GM10248 (cell line): ENCODE measurements around the gene IL1RAP.

Experiments used
- CTCF ChIA-PET: fragments of 300-600 bp; sonication (Branson Sonifier 250); formaldehyde crosslinking; extraction: SDS; loops from one replicate; lab custom pipeline; 2021; ENCODE audit warnings: antibody characterized with exemption; lab: Yijun Ruan, JAX
- POLR2A ChIA-PET: fragments of 350-650 bp; sonication (Branson Sonifier 250); formaldehyde crosslinking; extraction: SDS; loops from one replicate; lab custom pipeline; 2020; ENCODE audit warnings: antibody characterized with exemption; lab: Yijun Ruan, JAX
- DNase-seq: peaks from one replicate; pipeline ENCODE4 v3.0.0; 2012; ENCODE audit errors: extremely low spot score
- CTCF ChIP-seq: IDR thresholded peaks from 2 replicates; pipeline ENCODE4 v1.5.1; 2012; ENCODE audit warnings: mild to moderate bottlenecking, low read depth; ENCODE audit errors: extremely low read depth, missing control alignments, control extremely low read depth

IL1RAP gene

GRCh38 chr3:190615607-190616006, 101.7 kb downstream of the IL1RAP start:
- ChIA-PET POLR2A (no interaction called here), CTCF (interaction anchor here (1.1 kb wide), 1 partner anchor 55 kb away, joined by 3 read pairs; no protein-coding TSS in a partner anchor)
- TF ChIP-seq CTCF, result no peak
- DNase-seq, result no peak

GRCh38 chr3:190616637-190617036, 102.8 kb downstream of the IL1RAP start:
- POLR2A ChIA-PET, result no interaction called here

GRCh38 chr3:190617185-190617584, 103.3 kb downstream of the IL1RAP start:
- peak; percentile 15 for DNase-seq
- ChIA-PET POLR2A (no interaction called here), CTCF (interaction anchor here (1.6 kb wide), 1 partner anchor 10 kb away, joined by 6 read pairs; no protein-coding TSS in a partner anchor)
- TF ChIP-seq CTCF, result no peak

More at GRCh38 chr3:190616637-190617036, 102.8 kb downstream of the IL1RAP start:
- CTCF ChIA-PET, result no interaction called here
- DNase-seq, result no peak
- TF ChIP-seq CTCF, result no peak

GRCh38 chr3:190618330-190619030, 104.6 kb downstream of the IL1RAP start:
- ChIA-PET CTCF (interaction anchor here (0.9 to 1.6 kb wide), 5 partner anchors 9 to 105 kb away, joined by 3 to 6 read pairs (median 3); partner anchors contain the start of gene IL1RAP), POLR2A (no interaction called here)
- peak; percentile 8 for DNase-seq
- no peak for TF ChIP-seq CTCF

- CTCF ChIA-PET, result no interaction called here
Observed at GRCh38 chr3:190619353-190619752, 105.5 kb downstream of the IL1RAP start.

GRCh38 chr3:190619761-190620160, 105.9 kb downstream of the IL1RAP start:
- ChIA-PET POLR2A (no interaction called here), CTCF (no interaction called here)
- TF ChIP-seq CTCF, result no peak
- DNase-seq, result no peak

More at GRCh38 chr3:190619353-190619752, 105.5 kb downstream of the IL1RAP start:
- no peak for DNase-seq
- POLR2A ChIA-PET, result no interaction called here
- TF ChIP-seq CTCF, result no peak
